Gastrocnemius medialis (tissue), 4 donors: ENCODE measurements around the gene GNAQ. TPM values are rescaled to one million over a fixed set of nuclear protein-coding genes. Genes with fewer than 3 reads are reported as not detected.

Source experiments
- ATAC-seq, 2 donors: fragments of 150-250 bp; one replicate each; pipeline ENCODE4 v1.9.1; 2016
- DNase-seq, 2 donors: peaks; one replicate each; pipeline ENCODE4 v3.0.0-alpha.2; 2019
- H3K27ac ChIP-seq, 4 donors: fragments of 200-600 bp; sonication (generic); 1 replicate in 1 of 4; 2 replicates in 3 of 4; pipeline ENCODE4 v1.5.1; 2016 to 2018; ENCODE audit warnings: mild to moderate bottlenecking in 2 of 4, moderate library complexity in 1 of 4
- H3K27me3 ChIP-seq, 3 donors: fragments of 200-600 bp; sonication (generic) in 2 of 3; 1 replicate in 1 of 3; 2 replicates in 2 of 3; pipeline versions ENCODE4 v1.5.1 to v1.6.0; 2016 to 2019; ENCODE audit warnings: mild to moderate bottlenecking in 1 of 3, moderate library complexity in 1 of 3
- H3K36me3 ChIP-seq, 2 donors: fragments of 200-600 bp; sonication (generic) in 1 of 2; one replicate each; pipeline ENCODE4 v1.5.1; 2017 to 2018
- H3K4me1 ChIP-seq, 2 donors: fragments of 200-600 bp; sonication (generic) in 1 of 2; one replicate each; pipeline ENCODE4 v1.5.1; 2016 to 2017; ENCODE audit warnings: mild to moderate bottlenecking in 2 of 2
- H3K4me3 ChIP-seq, 4 donors: fragments of 200-600 bp; sonication (generic) in 3 of 4; 1 replicate in 1 of 4; 2 replicates in 3 of 4; pipeline ENCODE4 v1.5.1; 2016 to 2019; ENCODE audit warnings: mild to moderate bottlenecking in 2 of 4
- H3K9me3 ChIP-seq, 3 donors: fragments of 200-600 bp; sonication (generic) in 2 of 3; 1 replicate in 1 of 3; 2 replicates in 2 of 3; pipeline ENCODE4 v1.5.1; 2016 to 2019
- CTCF ChIP-seq, 5 experiments: fragments of 450-650 bp in 3 of 5; fragments of 200-600 bp in 2 of 5; sonication (generic) in 2 of 5; IDR thresholded peaks in 4 of 5; conservative IDR thresholded peaks in 1 of 5; 1 replicate in 4 of 5; 2 replicates in 1 of 5; pipeline ENCODE4 v1.5.1; 2016 to 2019; ENCODE audit warnings: antibody characterized with exemption in 5 of 5, mild to moderate bottlenecking in 3 of 5, moderate library complexity in 3 of 5
- POLR2A ChIP-seq, 2 donors: fragments of 450-650 bp; IDR thresholded peaks; one replicate each; pipeline ENCODE4 v1.6.1; 2017; ENCODE audit warnings: antibody characterized with exemption in 2 of 2, mild to moderate bottlenecking in 2 of 2, moderate library complexity in 2 of 2
- in situ Hi-C, 4 donors: fragments of 200-750 bp; cut with MboI; loops; one replicate each; pipeline versions ENCODE4 v1.15.0 to v1.8.0; 2017; ENCODE audit warnings: low sequenced_read_pairs in 4 of 4
- intact Hi-C: fragments of 100-400 bp; cut with DNase I; formaldehyde crosslinking; loops from one replicate; pipeline ENCODE4 v1.15.1; 2023; ENCODE audit warnings: low total_unique reads
- total RNA-seq, 4 donors: library from RNA; depleted of rRNA; stranded (reverse); fragments of >200 nt; gene quantifications; one replicate each; pipeline versions ENCODE4 v1.1.0 to v1.2.3, GENCODE V29; 2016

GNAQ gene
- total RNA-seq, 4 donors from 2014 or later, result 11.3 to 25.9 (median 18.7) TPM

GRCh38 chr9:78044189-78044588 is 12.6 kb upstream of the GNAQ start:
- Histone ChIP-seq H3K27me3 (peaks cover 0 to 2% (median 0%) of the 10 kb centered on the region in 3 donors), H3K27ac (no peak overlapping the region), H3K36me3 (no peaks in the 10 kb centered on the region), H3K4me1 (no peaks in the 10 kb centered on the region), H3K9me3 (no peaks in the 10 kb centered on the region), H3K4me3 (no peak overlapping the region)
- TF ChIP-seq CTCF (IDR thresholded peaks at IDR 0.05 in 4 of 5, conservative IDR thresholded peaks at IDR 0.05 in 1 of 5), result no peak
- no peak for TF ChIP-seq POLR2A (IDR thresholded peaks at IDR 0.05)
- no peak for ATAC-seq
- in situ Hi-C loops, result loop anchor here (10.0 to 25.0 kb wide), 6 partner anchors 207 to 607 kb away; no protein-coding TSS in a partner anchor
- no peak for DNase-seq
- intact Hi-C loops, result no loop called here

GRCh38 chr9:78041971-78042370 is 10.4 kb upstream of the GNAQ start:
- intact Hi-C loops (no loop called here), in situ Hi-C loops (loop anchor here (10.0 to 25.0 kb wide), 6 partner anchors 205 to 605 kb away; no protein-coding TSS in a partner anchor)
- H3K36me3 ChIP-seq, result no peaks in the 10 kb centered on the region
- H3K4me3 ChIP-seq, result no peak overlapping the region
- peak in 1 of 2 donors; percentile 33 for ATAC-seq
- H3K4me1 ChIP-seq, result no peaks in the 10 kb centered on the region
- H3K9me3 ChIP-seq, result no peaks in the 10 kb centered on the region
- DNase-seq, result no peak
- H3K27me3 ChIP-seq, result peaks cover 0 to 2% (median 0%) of the 10 kb centered on the region in 3 donors
- H3K27ac ChIP-seq, result no peak overlapping the region
- no peak for TF ChIP-seq POLR2A (IDR thresholded peaks at IDR 0.05)
- no peak for TF ChIP-seq CTCF (IDR thresholded peaks at IDR 0.05 in 4 of 5, conservative IDR thresholded peaks at IDR 0.05 in 1 of 5)

- in situ Hi-C loops (loop anchor here (10.0 to 25.0 kb wide), 6 partner anchors 203 to 603 kb away; no protein-coding TSS in a partner anchor), intact Hi-C loops (no loop called here)
- Histone ChIP-seq H3K27ac (no peak overlapping the region), H3K4me1 (no peaks in the 10 kb centered on the region), H3K36me3 (no peaks in the 10 kb centered on the region), H3K27me3 (no peaks in the 10 kb centered on the region), H3K4me3 (no peak overlapping the region), H3K9me3 (no peaks in the 10 kb centered on the region)
- ATAC-seq, result no peak
- TF ChIP-seq CTCF (IDR thresholded peaks at IDR 0.05 in 4 of 5, conservative IDR thresholded peaks at IDR 0.05 in 1 of 5), result no peak
- no peak for DNase-seq
Observed at GRCh38 chr9:78040726-78041125, 9.1 kb upstream of the GNAQ start.

GRCh38 chr9:78038620-78039300 is 7.1 kb upstream of the GNAQ start:
- Histone ChIP-seq H3K9me3 (no peaks in the 10 kb centered on the region), H3K4me3 (no peak overlapping the region), H3K27ac (no peak overlapping the region), H3K4me1 (peaks cover 3 to 5% of the 10 kb centered on the region in 2 donors), H3K36me3 (no peaks in the 10 kb centered on the region), H3K27me3 (no peaks in the 10 kb centered on the region)
- in situ Hi-C loops (loop anchor here (10.0 to 25.0 kb wide), 8 partner anchors 64 to 601 kb away; no protein-coding TSS in a partner anchor), intact Hi-C loops (loop anchor here (10.0 kb wide), 2 partner anchors 234 to 394 kb away; partner anchors contain the start of gene GNA14)
- TF ChIP-seq POLR2A (IDR thresholded peaks at IDR 0.05) (no peak), CTCF (IDR thresholded peaks at IDR 0.05 in 4 of 5, conservative IDR thresholded peaks at IDR 0.05 in 1 of 5) (no peak)
- no peak for ATAC-seq
- no peak for DNase-seq
